Fibroblast of skin of back (primary cell): Measurements from ENCODE around the gene APOBR.
"Not testable (repeated sequence)": the region's sequence is repeated elsewhere in the genome, so short reads cannot be mapped to it uniquely, and the experiment has no call there.

Experiments used
- DNase-seq: peaks from one replicate; pipeline ENCODE4 v3.0.0-alpha.2; 2013

Gene APOBR

DNA sequence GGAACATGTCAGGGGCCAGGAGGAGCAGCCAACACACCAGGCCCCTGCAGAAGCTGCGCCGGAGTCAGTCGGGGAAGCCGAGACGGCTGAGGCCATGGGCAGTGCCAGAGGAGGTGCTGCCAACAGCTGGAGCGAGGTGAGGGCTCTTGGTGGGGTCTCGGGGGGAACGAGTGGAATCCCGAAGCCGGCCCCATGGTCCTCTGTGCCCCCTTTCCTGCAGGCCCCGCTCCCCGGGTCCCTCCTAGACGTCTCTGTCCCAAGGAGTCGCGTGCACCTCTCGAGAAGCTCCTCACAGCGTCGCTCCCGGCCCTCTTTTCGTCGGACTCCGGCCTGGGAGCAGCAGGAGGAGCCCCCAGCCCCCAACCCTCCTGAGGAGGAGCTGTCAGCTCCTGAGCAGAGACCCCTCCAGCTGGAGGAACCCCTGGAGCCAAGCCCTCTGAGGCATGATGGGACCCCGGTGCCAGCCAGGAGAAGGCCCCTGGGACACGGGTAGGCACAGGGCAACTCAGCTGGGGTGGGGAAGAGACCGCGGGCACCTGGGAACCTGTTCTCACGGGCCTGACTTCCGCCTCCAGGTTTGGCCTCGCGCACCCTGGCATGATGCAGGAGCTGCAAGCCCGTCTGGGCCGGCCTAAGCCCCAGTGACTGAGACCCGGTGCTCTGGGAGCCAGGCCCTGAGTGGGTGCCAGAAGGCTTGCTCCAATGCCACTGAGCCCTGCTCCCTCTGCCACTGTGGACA, 3.6 kb downstream of the APOBR start:
- DNase-seq, result no peak

DNA sequence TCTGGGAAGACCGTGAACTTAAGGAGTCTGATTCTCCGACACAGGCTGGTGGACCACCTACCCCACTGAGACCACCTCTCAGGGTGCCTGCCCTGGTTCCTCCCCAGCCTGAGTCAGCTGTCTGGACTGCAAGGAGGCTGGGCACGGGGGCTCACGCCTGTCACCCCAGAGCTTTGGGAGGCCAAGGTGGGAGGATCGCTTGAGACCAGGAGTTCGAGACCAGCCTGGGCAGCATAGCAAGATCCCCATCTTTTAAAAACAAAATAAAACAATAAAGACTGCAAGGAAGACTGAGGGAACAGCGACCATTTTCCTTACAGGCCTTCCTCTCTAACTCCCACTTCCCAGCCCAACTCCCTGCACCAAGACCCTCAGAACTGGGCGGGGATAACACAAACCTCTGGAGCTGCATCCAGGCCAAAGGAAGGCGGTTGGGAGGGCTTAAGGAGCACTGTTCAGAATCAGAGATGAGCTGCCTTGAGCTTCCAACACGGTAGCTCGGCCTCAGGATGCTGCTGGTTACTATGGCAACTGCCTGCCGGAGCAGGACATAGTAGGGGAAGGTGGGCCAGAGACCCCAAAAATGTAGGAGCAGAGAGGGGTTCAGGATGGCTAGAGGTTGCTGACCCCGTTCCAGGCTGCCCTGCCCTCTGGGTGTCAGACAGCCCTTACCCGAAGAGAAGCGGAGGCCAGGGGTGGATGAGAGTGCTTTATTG, 4.4 kb downstream of the APOBR start:
- no peak for DNase-seq

DNA sequence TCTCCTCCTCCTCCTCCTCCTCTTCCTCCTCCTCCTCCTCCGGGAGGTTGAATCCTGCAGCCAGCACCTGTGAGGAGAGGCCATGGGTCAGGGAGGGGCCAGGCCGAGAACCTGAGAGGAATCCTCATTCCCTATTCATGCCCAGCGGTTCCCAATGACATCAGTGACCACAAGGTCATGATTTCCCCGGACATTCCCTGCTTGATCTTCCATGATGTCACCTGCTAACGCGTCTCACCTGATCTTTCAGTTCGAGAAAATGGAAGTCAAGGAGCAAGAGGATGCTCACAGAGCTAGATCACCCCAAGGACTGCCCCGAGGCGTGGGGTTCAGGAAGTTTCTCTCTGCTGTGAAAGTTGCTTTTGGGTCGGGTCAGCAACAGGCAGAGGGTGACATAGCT, 5.4 kb downstream of the APOBR start:
- DNase-seq, result no peak

DNA sequence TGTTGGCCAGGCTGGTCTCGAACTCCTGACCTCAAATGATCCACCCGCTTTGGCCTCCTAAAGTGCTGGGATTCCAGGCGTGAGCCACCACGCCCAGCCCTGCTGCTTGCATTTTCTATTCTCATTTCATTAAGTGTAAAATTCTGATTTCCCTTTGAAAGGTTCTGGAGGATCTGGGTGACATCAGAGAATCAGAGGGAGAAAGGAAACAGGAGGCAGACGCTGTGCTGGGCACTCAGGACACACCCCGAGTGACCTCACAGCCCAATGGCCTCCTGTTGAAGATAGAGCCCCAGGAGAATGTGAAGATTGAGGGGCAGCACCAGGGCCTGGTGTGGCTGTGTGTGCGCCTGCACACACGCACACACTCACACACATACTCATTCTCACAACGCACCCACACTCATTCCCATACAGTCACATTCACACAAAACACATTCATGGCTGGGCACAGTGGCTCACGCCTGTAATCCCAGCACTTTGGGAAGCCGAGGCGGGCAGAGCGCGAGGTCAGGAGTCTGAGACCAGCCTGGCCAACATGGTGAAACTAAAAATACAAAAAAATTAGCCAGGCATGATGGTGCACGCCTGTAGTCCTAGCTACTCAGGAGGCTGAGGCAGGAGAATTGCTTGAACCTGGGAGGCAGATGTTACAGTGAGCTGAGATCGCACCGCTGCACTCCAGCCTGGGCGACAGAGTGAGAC, 6.2 kb downstream of the APOBR start:
- not testable (repeated sequence) for DNase-seq

DNA sequence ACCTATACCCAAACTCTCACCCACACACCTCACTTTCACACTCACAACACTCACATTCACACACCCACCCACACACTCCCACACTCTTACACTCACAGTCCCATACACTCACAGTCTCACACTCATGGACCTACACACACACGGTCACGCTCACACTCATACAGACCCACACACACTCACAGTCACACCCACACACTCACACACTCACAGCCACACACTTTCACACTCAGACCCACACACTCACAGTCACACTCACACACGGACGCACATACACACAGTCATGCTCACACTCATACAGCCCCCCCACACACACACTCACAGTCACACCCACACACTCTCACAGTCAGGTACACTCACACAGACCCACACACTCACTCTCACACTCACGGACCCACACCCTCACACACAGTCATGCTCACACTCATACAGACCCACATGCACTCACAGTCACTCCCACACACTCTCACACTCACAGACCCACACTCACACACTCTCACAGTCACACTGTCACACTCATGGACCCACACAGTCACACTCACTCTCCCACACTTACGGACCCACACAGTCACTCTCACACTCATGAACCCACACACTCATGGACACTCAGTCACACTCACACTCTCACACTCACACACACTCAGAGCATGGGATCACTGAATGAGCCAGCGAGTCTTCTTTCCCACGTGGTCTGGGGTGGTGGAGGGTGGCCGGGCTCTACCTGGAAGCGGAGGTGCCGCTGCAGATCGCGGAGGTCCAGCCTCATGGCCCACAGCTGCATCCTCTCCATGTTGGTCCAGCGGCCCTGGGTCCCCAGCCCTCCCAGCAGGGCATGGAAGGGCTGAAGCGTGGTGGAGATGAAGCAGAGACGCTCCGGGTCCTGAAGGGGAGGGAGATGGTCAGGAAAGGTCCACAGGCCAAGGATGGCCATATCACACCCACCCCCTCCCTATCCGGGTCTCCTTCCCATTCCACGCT, 7.1 kb downstream of the APOBR start:
- no peak for DNase-seq

DNA sequence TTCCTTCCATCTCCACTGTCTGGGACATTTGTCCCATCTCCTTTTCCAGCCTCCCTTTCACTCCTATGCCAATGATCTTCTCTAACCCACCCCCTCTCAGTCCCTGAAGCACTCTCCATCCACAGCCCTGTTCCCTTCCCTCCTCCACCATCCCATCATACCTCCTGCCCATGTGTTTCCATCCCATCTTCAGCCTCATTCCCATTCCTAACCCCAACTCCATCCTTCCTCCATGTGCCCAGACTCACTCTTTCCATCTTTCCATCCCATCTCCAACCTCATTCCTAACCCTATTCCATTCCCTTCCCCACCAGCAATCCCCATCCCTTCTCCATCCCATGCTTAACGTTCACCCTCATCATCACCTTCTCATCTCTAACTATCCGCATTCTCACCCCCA, 7.8 kb downstream of the APOBR start:
- no peak for DNase-seq

DNA sequence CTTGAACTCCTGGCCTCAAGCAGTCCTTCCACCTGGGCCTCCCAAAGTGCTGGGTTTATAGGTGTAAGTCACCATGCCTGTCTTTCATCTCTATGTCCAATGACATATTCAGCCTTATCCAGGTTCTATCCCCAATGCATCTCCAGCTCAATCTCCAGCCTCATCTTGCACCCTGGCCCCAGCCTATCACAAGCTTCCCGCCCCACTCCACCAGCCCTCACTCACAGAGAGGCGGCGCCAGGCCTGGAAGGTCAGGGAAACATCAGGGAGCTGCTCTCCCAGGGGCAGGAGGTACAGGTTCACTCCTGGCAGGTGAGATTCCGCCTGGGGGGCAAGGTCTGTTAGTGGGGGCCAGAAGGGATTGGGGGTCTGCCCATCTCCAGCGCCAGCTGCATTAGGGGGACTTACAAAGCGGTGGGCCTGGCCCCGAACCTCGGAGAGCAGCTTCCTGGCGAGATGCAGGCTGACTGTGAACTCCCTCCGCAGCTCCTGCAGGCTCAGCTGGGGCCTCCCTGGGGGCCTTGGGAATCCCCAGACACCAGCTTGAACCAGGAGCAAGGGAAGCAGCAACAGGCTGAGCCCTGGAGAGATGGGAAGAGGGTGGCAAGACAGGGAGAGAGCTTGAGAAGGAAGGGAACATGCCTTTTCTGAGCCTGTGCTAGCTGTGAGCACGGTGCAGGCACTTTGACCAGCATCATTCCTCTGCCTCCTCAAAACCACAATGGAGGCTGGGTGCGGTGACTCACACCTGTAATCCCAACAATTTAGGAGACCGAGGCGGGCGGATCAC, 9.2 kb downstream of the APOBR start:
- no peak for DNase-seq

DNA sequence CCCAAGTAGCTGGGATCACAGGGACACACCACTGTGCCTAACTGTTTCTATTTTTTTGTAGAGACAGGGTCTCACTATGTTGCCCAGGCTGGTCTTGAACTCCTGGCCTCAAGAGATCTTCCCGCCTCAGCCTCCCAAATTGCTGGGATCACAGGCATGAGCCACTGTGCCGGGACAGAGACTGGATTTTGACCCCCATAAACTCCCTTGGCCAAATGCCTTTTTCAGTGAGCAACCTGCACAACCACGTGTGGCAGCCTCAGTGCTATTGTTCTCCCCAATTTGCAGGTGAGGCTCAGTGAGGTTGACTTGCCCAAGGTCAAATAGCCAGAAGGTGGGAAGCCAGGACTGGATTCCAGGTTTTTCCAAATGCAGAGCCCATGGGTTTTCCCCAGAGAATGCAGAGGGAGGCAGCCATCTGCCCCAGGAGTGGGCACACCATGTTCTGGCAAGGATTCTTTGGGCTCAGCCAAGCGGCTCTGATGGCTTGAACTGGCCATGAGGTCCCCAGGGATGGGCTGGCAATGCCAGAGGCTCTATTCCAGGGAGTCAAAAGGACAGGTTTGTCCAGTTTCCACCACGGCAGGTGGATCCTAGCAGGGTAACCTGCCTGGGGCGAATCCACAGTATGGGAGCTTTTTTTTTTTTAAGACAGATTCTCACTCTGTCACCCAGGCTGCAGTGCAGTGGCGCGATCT, 10.4 kb downstream of the APOBR start:
- no peak for DNase-seq

DNA sequence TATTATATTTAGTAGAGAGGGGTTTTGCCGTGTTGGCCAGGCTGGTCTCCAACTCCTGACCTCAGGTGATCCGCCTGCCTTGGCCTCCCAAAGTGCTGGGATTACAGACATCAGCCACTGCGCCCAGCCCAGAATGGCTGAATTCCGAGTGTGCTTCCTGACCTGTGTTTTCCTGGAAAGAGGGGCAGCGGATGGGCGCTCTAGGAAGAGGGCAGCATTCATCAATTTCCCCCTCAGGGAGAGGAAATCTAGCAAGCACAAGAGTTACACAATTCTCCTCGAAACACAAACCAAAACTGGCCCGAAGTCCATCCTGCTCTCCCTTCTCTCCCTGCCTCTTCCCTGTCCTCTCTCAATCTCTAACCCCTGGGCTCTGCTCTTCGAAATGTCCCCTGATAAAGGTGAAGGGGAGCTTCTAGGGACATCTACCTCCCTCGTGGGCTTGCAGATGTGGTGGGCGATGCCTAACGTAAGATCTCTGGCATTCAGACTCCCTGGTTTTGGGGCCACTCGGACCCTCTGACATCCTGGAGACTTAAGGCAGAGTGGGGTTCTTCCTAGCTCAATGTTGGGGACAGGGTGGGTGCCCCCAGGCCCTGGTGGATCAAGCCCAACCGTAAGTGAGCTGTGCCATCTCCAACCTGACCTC, 11.2 kb downstream of the APOBR start:
- no peak for DNase-seq

DNA sequence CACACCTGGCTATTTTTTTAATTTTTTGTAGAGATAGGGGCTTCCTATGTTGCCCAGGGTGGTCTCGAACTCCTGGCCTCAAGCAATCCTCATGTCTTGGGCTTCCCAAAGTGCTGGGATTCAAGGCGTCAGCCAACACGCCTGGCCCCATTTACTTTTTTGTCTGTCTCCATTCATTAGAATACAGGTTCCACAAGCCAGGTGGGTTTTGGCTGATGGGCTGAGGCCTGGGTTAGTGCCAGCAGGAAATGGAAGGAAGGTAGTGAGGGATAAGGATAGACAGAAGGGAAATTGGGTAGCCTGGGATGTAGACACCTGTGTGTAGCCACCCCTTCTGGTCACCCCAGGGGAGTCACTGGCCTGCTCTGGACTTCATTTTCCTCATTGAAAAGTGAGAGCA, 16.6 kb downstream of the APOBR start:
- no peak for DNase-seq

DNA sequence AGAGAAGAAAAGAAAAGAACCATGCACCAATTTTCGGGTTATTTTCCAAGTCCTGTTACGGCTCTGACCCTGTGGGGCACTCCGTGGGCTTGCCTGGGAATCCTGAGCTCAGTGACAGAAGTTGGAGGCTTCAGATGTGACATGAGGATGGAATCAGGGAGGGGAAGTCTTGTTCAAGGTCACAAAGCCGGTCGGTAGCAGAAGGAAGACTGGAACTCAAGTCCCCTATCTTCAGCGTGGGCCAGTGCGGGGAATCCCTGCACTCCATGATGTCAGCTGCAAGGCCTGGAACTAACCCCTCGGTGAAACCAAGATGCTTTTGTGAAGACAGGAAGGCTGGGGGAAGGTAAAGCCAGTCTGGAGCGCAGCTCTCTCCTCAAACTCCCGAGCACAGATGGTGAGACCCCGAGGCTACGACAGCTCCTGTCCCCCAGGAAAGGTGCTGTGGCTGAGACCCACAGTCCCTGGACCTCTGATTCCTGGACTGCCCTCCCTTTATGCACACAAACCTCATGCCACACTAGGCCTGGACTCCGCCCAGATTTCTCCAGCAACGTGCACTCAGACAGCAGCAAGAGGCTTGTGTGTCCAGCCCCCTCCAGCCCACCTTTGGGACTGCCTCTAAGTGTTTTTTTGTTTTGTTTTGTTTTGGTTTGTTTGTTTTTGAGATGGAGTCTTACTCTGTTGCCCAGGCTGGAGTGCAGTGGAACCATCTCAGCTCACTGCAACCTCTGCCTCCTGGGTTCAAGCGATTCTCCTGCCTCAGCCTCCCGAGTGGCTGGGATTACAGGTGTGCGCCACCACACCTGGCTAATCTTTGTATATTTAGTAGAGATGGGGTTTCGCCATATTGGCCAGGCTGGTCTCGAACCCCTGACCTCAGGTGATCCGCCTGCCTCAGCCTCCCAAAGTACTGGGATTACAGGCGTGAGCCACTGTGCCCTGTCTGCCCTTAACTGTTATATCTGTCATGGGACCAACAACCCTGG, 17.7 kb downstream of the APOBR start:
- DNase-seq, result no peak

DNA sequence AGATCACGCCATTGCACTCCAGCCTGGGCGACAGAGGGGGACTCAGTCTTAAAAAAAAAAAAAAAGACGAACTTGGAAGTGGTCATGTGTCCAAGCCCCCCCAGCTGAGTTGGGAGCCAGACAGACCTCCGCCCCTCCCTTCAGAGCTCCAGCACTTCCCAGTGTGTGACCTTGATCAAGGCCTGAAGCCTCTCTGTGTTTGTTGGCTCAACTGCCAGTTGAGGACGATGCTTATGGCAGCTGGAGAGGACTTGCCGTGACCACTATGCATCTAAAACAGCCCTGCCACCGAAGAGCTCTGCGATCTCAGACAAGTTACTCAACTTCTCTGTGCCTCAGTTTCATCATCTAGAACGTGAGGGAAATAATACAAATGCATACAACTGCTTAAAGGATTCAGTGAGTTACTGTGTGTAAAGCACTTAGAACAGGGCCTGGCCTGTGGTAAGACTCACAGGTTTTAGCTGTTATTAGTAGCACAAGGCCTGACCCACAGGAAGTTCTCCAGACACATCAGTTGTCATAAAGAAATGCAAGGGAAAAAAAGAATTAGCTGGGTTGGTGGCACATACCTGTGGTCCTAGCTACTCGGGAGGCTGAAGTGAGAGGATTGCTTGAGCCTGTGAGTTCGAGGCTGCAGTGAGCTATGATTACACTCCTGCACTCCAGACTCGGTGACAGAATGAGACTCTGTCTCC, 19.2 kb downstream of the APOBR start:
- peak; percentile 35 for DNase-seq

DNA sequence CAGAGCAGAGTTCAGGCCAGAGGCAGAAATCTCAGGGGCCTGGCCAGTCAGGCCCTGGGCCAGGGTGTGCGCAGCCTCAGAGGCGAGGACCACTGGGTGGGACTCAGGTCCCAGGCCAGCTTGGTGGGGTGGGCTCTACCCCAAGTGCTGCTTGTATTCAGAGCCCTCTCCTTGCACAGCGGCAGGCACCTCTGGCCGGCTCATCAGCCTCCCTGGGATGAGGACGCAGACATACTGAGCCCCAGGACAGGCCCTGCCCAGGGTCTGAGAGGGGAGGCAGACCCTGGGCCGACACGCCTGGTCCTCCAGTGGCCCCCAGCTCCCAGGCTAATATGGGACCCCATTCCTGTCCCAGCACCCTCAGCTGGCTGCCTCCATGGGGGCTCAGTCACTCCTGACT, 19.8 kb downstream of the APOBR start:
- DNase-seq, result no peak

DNA sequence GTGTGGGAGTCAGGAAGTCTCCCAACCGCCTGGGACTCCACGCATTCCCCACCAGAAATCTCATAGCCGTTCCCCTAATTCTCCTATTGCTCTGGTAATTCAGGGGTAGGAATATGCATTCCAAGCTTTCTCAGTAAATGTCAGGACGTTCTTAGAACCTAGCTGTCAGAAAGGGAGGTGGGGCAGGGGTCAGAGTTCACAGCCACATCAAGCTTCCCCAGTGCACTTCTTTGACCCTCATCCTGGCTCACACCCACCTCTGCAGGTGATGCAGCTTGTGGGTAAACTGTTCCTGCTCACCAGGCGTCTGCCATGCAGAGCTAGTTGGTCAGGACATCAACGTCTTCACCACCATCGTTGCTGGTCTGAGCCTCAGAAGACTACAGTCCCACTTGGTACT, 26.2 kb downstream of the APOBR start:
- DNase-seq, result no peak

DNA sequence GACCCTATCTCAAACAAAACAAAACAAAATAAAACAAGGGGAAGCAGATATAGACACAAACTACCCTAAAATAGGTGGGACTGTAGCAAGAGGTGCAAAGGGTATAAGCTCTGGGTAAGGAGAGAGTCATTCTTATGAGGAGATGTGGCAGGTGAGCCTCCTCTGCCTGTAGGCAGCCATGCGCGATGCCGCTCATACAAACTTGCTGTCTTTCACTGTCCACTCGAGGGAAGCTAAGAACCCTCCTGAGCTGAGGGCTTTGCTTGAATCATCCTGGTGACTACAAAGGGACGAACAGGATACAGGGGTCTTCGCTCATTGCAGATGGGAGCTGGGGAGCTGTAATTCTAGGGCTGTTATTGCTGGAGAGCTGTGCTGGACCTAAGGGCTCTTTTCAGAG, 27.0 kb downstream of the APOBR start:
- no peak for DNase-seq

DNA sequence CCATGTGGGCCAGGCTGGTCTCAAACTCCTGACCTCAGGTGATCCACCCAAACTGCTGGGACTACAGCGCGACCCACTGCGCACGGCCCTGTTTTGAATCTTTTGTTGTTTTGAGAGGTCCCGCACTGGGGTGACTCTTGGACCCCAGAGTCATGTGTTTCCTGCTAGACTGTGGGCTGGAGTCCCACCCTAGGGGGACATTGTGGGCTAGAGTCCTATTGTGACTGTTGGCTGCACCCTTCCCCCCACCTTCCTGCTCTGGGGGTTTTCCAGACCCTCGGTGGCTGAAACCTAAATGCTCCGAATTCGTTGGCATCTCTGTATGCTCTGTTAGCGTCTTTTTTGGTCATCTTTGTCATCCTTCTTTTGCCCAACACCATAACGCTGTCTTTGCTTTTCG, 28.3 kb downstream of the APOBR start:
- DNase-seq, result no peak

DNA sequence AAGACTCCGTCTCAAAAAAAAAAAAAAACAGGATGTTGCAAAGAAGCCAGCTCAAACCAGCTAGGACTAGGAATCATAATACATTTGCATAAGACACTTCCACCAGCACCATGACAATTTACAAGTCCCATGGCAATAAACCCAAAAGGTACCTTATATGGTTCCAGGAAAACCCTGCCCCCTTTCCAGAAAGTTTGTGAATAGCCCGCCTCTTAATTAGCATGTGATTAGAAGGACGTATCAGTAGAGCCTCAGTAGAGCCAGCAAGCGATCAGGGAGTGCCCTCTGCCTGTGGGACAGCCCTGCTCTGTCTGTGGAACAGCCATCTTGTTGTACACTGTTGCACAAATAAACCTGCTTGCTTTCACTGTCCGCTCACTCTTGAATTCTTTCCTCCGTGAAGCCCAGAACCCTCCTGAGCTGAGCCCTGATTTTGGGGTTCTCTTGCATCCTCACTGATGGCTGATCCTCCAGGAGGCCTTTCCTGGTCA, 30.3 kb downstream of the APOBR start:
- DNase-seq, result no peak
